Islet precursor cell (in vitro differentiated cells): Measurements from ENCODE around the gene TXNDC12.
"Not testable (repeated sequence)": the region's sequence is repeated elsewhere in the genome, so short reads cannot be mapped to it uniquely, and the experiment has no call there.

Experiments used
- DNase-seq: peaks from one replicate; pipeline ENCODE4 v3.0.0-alpha.2; 2018

Gene TXNDC12

GRCh38 chr1:52045666-52046195 lies 9.3 kb downstream of the TXNDC12 start:
- DNase-seq, result not testable (repeated sequence)

GRCh38 chr1:52045236-52045635 lies 9.8 kb downstream of the TXNDC12 start:
- DNase-seq, result no peak

DNA sequence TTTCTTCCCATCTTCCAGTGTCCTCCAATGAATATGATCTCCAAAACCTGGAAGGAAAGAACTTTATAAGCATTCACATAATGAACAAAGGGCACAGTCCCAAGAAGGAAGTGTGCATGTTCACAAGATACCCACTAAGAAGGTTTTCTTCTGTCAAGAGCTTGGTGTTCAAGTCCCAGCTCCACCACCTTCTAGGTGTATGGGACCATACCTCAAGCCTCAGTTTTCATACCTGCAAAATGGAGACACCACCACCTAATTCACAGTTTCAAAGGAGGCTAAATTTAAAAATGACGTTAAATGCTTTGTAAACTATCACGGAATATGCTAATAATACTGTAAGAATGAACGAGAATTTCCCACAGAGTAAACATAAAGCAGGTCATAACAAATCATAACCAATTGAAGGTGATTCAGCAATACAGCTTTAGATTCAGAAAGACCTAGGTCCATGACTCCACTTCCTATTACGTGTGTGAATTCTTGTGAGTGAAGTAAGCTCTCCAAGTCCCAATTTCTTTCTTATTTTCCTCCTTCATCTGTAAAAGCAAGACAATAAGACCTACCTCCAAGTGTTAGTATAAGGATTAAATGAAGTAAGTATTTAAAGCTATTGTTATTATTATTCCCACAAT lies 13.3 kb downstream of the TXNDC12 start:
- DNase-seq, result no peak

- no peak for DNase-seq
Observed at GRCh38 chr1:52037909-52038308, 17.1 kb downstream of the TXNDC12 start.

DNA sequence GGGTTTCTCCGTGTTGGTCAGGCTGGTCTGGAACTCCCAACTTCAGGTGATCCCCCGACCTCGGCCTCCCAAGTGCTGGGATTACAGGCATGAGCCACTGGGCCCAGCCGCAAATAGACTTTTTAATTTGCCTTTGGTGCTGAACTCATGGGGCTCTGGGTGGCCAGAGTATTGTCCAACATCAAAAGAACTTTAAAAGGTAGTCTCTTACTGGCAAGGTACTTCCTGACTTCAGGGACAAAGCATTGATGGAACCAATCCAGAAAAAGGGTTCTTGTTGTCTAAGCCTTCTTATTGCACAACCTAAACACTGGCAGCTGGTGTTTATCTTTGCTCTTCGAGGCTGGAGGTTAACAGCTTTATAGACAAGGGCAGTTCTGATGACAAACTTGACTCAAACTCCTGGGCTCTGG lies 17.6 kb downstream of the TXNDC12 start:
- DNase-seq, result no peak

GRCh38 chr1:52034050-52034384 lies 21.0 kb downstream of the TXNDC12 start:
- no peak for DNase-seq

GRCh38 chr1:52033190-52034049 lies 21.6 kb downstream of the TXNDC12 start, which contains the start of gene KTI12:
Gene KTI12 (minus strand): TSS chr1:52033810. CDS start chr1:52033761, 49 bp downstream.
- peak; percentile 93 for DNase-seq

DNA sequence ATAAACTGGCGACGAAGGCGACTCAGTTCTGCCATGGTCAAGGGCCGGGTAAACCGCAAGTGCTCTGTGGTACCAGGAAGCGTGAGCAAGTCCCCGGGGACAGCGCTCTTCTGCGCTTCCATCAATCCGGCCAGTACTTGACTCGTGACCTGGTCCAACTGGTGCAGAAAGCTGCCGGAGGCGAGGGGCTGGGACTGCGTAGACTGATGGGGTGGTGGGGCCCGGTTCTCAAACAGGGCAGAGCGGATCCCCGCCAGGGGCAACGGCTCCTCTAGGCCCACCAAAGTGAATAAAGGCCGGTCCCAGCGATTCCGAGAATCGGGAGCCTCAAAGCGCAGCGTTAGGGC lies 22.2 kb downstream of the TXNDC12 start:
- peak; percentile 74 for DNase-seq

DNA sequence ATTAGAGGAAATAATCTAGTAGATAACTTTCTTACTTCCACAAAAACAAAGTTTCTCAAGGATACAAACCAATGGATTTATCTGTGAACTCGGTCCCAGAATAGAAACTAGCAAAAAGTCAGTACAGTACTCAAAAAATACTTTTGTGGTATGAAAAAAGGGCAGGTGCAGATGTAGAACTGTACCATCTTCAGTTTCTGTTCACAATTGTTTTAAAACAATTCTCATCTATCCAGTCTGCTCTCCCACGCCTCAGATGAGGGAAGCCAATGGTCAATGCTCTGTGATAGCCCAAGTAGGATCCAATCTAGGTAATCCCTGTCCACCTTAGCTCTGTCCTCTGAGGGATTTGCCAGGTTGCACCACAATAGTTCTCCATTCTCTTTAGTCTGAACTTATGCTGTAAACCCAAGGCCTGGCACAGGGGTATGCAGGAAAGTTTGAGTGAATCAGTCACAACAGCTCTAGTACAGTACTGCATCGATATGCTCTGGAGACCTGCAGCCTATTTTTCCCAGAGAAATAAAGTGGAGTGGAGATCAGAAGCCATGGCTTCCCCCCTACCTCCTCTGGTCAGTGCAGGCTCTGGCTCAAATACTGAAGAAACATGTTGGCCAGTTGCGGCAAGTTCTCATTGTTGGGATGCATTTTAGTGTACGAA lies 22.7 kb downstream of the TXNDC12 start:
- DNase-seq, result no peak

DNA sequence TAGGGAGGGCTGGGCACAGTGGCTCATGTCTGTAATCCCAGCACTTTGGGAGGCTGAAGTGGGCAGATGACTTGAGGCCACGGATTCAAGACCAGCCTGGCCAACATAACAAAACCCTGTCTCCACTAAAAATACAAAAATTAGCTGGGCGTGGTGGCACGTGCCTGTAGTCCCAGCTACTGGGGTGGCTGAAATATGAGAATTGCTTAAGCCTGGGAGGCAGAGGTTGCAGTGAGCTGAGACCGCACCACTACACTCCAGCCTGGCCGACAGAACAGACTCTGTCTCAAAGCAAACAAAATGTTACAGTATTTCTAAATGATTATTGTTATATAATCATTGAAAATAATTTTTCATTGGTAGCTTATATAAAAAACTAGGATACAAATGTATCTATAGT lies 26.2 kb downstream of the TXNDC12 start:
- DNase-seq, result not testable (repeated sequence)

DNA sequence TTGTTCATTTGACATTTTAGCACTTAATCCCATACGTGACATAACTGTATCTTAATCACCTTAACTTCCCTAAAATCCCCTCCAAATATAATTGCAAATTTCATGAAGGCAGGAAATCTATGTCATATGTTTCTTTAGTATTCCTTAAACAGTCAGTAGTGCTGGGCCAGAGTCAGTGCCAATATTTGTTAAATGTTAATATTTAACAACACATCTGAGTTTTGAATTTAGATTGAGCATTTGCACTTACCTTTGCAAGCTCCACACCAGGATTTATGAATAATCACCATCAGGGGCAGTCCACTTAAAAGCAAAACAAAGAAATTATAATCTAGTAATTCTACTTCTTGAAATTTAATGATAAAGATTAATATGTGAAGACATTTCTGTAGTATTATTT lies 26.7 kb downstream of the TXNDC12 start:
- DNase-seq, result no peak

GRCh38 chr1:52026278-52026677 lies 28.7 kb downstream of the TXNDC12 start:
- DNase-seq, result no peak

- no peak for DNase-seq
Observed at GRCh38 chr1:52022133-52022532, 32.9 kb downstream of the TXNDC12 start.

- DNase-seq, result no peak
Observed at GRCh38 chr1:52008071-52008809, 46.8 kb downstream of the TXNDC12 start.

DNA sequence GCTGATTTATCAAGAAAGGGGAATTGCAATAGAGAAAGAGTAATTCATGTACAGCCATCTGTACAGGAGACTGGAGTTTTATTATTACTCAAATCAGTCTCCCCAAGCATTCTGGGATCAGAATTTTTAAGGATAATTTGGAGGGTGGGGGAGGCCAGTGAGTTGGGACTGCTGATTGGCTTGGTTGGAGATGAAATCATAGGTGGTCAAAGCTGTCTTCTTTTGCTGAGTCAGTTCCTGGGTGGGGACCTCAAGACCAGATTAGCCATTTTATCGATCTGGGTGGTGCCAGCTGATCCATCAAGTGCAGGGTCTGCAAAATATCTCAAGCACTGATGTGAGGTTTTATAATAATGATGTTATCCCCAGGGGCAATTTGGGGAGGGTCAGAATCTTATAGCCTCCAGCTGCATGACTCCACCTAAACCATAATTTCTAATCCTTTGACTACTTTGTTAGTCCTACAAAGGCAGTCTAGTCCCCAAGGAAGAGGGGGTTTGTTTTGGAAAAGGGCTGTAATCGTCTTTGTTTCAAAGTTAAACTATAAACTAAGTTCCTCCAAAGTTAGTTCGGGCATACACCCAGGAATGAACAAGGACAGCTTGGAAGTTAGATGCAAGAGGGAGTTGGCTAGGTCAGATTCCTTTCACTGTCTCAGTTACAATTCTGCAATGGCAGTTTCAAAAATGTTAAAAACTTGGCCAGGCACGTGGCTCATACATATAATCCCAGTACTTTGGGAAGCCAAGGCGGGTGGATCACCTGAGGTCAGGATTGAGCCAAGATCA lies 47.6 kb downstream of the TXNDC12 start:
- DNase-seq, result no peak

- not testable (repeated sequence) for DNase-seq
Observed at GRCh38 chr1:52006081-52006553, 48.9 kb downstream of the TXNDC12 start.

GRCh38 chr1:52005548-52005947 lies 49.4 kb downstream of the TXNDC12 start:
- DNase-seq, result peak; percentile 66

GRCh38 chr1:52003877-52004276 lies 51.1 kb downstream of the TXNDC12 start:
- DNase-seq, result no peak

DNA sequence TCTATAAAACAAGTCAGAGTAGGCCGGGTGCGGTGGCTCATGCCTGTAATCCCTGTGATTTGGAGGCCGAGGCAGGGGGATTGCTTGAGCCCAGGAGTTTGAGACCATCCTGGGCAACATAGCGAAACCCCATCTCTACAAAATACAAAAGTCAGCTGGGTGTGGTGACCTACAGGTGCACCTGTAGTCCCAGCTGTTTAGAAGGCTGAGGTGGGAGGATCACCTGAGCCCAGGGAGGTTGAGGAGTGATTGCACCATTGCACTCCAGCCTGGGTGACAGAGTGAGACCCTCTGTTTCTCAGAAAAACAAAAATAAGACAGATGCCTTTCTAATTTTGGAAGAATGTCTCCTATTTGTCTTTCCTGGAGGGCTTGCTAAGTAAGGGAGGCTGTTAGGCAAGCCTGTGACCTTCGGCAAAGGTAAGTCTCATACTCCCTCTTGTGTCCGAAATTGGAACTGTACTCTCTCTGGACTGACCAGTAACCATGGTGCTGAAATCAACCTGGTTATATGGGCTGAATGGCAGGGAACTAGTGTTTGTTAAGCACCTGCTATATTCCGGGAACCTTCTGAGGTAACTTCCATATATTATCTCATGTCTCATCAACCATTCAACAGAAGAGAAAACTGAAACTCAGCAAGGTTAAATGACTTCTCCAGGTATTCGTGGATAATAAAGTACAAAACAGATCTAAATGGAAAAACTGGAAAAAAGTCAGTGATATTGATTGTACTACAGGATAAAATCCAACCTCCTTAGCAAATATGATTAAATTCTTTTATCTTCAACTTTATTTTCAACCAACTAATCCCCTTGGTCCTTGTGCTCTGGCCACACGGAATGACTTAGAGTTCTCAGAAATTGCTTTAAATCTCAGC lies 52.7 kb downstream of the TXNDC12 start:
- peak; percentile 81 for DNase-seq

DNA sequence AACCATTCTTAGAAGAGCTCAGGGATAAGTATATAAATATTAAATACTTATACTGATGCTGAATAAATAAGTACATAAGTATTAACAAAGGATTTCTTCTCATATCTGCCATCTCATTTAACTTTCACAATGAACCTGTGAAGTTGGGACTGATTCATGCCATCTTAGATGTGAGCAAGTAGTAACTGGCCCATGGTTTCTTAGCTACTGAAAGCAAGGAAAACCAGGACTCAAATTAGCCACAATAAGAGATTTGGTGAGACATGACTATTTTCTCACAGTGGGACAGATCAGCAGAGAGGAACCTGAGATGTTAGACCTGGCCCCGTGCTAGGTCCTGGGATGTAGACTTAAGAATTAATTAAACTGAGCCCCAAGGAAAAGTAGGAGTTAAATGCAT lies 56.3 kb downstream of the TXNDC12 start:
- no peak for DNase-seq

GRCh38 chr1:51997974-51998382 lies 57.0 kb downstream of the TXNDC12 start:
- DNase-seq, result no peak
